Measurements from ENCODE around the gene THTPA.
"Not testable (repeated sequence)": the region's sequence is repeated elsewhere in the genome, so short reads cannot be mapped to it uniquely, and the experiment has no call there.

THTPA gene

DNA sequence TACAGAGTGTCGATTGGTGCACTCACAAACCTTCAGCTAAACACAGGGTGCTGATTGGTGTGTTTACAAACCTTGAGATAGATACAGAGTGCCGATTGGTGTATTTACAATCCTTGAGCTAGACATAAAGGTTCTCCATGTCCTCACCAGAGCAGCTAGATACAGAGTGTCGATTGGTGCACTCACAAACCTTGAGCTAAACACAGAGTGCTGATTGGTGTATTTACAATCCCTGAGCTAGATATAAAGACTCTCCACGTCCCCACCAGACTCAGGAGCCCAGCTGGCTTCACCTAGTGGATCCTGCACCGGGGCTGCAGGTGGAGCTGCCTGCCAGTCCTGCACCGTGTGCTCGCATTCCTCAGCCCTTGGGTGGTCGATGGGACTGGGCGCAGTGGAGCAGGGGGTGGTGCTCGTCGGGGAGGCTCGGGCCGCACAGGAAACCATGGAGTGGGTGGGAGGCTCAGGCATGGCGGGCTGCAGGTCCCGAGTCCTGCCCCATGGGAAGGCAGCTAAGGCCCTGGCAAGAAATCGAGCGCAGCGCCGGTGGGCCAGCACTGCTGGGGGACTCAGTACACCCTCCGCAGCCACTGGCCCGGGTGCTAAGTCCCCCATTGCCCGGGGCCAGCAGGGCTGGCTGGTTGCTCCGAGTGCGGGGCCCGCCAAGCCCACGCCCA is 28.6 kb downstream of the THTPA start:
- DNase-seq: not testable (repeated sequence)

DNA sequence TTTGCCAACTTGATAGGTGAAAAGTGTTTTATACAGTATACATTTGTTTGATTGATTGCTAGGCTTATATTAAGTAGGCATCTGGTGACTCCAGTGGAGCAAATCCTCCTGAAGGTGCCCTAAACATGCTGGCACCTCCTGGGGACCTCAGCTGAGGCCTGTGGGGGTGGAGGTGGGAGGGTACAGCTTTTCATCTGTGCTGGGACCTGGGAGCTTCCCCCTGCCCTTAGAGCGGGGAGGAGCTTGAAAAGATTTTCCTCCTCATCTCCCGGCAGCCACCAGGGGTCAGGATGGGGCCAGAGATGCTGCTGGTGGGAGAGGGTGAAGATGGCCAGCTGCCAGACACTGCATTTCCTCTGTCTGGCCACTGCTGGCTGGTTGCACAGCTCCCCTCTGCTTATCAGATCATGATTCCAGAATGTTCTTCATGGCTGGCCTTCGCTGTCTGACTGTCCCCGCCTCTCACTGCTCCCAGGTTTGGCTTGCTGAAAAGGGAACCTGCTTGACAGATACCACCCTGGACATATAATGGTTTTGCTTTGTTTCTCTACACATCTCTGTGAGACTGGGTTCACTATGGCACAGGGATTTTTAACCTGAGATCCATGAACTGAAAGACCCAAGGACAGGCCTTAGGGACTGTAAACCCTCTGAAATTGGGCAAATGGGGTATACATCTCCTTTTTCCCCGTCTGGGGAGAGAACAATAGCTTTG is 33.0 kb downstream of the THTPA start:
- peak; percentile 86 to 89 for DNase-seq

DNA sequence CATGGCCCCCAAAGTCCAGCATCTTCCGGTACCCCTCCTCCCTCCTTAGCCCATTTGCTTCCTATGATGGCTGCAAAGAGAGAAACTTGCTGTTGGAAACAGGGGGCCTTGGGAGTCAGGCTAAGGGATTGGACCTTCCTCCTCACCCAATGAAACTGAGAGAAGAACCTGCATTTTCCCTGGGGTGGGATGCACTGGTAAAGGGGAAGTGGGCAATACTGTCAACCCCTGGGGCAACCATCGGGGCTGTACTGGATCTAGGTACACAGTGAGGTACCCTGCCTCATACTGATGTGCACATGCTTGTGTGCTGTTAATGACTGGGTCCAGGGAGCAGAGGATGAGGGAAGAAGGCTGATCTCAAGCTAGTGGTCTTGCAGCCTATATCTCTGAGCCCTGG is 33.5 kb downstream of the THTPA start:
- no peak for DNase-seq

DNA sequence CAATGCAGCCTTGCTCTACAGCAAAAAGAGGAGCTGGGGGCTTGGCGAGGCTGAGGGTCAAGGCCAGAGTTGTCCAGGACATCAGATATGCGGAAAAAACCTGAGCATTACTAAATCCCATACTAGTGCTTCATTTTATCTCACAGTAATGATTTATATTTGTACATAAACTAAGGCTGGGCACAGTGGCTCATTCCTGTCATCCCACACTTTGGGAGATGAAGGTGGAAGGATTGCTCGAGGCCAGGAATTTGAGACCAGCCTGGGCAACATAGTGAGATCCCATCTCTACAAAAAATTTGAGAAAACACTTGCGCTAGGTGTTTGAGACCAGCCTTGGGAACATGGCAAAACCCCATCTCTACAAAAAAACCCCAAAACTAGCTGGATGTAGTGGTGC is 34.1 kb downstream of the THTPA start:
- DNase-seq: no peak

DNA sequence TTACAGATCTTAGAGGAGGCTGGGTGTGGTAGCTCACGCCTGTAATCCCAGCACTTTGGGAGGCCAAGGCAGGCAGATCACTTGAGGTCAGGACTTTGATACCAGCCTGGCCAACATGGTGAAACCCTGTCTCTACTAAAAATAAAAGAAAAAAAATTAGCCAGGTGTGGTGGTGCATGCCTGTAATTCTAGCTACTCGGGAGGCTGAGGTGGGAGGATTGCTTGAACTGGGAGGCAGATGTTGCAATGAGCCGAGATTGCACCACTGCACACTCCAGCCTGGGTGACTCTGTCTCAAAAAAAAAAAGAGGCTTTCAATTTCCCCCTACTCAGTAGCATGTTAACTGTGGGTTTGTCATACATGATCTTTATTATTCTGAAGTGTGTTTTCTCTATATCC is 38.1 kb downstream of the THTPA start:
- DNase-seq: not testable (repeated sequence)

DNA sequence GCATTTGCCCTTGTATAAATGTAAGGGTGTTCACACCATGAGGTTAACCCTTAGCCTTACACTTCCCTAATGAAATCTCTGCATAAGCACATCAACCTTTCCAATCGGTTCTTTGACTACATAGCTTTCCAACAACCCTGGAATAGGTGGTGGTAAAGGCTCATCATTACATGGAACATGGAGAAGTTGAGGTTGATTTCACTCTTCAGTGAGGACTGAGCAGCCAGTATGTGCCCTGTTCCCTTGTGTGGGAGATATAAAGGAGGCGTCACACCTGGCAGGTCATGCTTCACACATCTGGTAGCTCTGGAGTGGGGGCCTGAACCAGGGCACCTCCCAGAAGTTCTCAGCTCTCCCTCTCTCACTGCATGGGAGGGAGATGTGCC is 44.2 kb downstream of the THTPA start:
- no peak for DNase-seq

DNA sequence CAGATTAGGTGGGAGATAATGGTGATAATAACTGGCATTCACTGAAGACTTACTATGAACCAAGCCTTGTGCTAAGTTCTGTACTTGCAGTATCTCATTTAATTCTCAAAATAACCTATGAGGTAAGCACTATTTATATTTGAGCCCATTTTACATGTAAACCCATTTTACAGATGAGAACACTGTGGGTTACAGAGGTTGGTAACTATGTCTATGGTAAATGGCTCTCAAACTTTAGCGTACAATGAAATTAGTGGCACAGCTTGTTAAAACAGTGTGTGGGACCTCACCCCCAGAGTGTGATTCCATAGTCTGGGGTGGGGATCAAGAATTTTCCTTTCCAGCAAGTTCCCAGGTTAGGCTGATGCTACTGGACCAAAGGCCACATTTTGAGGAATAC is 44.7 kb downstream of the THTPA start:
- no peak for DNase-seq

DNA sequence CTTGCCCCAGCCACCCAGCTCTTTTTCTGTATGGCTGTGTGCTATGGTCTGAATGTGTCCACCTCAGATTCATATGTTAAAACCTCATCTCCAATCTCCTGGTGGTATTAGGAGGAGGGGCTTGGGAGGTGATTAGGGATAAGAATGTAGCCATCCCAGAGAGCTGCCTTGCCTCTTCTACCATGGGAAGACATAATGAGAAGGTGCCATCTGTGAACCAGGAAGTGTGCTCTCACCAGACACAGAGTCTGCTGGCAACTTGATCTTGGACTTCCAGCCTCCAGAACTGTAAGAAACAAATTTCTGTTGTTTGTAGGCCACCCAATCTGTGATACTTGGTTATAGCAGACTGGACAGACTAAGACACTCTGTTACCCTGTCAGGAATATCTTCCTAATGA is 45.4 kb downstream of the THTPA start:
- DNase-seq: no peak

DNA sequence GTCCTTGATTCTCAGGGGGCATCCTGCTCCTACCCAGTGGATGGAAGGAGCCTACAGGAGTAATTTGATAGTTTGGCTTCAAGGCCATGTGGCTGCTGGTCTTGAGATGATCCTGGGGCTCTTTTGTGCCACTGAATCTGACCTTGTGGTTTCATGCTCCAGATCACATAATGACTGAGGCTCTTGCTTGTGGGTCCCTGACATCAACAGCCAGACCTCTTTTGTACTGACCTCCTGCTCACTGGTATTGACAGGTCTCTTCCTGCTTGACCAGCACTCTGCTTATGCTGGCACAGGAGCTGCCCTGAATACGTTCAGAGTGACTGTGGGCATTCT is 45.7 kb downstream of the THTPA start:
- no peak for DNase-seq

DNA sequence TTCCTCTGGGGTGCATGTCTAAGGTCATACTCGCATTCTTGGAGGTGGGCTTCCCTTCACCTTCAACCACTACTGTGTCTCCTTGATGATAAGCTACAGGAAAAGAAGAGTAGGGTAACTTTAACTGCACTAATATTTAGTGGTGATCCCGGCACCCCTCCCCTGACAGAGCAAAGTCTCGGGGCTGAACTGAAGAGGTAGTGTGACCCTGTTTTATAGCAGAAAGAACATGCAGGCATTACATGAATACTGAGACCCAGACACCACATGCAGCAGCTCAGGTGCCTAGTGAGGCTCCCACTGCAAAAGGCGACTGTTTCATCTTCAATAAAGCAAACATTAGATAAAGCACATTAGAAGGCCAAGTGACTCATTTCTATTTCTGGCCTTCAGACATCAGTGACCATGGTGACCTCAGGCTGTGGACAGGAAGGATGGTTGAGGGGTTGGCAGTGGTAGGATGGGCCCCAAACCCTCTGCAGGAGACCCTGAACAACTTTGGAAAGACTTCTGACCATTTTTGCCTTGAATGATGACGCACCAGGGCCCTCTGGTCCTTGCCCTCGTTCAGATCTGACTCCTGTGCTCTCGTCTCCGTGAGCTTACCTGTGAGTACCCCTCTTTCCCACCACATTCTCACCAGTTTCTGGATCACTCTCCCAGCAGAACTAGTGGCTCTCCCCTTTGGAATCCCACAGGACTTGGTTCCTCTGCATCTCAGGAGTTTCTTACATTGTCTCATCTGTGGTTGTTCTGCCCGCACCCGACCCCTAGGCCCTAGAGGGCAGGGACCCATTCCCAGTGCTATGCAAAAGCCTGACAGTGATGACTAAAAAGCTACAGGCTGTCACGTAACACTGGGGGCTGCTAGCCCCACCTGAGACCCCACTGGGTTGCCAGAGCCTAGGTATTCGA is 46.4 kb downstream of the THTPA start:
- no peak for DNase-seq

DNA sequence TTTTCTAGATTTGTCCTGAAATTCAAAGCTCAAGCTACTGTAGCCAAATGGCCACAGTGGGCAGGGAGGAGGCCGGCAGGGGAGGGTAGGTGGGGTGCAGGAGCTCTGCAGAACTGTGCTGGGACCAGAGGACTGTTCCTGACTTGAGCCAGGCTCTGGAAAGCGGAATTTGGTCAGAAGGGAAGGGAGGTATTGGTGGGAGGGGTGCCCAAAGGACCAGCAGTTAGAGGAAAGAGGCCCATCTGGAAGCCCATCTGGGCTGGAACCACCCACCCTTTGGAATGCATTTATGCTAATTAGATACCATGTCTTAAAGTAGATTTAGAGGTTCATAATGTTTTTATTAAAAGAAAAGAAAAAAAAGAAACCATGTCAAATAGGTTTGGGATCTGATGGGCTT is 47.0 kb downstream of the THTPA start:
- no peak for DNase-seq

DNA sequence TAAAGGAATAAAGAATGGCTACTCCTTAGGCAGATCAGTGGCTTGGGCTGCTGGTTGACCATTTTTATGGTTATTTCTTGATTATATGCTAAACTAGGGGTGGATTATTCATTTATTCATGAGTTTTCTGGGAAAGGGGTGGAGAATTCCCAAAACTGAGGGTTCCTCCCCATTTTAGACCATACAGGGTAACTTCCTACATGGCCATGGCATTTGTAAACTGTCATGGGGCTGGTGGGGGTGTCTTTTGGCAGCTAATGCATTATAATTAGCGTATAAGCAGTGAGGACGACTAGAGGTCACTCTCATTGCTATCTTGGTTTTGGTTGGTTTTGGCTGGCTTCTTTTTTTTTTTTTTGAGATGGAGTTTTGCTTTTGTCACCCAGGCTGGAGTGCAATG is 48.1 kb downstream of the THTPA start:
- no peak for DNase-seq

DNA sequence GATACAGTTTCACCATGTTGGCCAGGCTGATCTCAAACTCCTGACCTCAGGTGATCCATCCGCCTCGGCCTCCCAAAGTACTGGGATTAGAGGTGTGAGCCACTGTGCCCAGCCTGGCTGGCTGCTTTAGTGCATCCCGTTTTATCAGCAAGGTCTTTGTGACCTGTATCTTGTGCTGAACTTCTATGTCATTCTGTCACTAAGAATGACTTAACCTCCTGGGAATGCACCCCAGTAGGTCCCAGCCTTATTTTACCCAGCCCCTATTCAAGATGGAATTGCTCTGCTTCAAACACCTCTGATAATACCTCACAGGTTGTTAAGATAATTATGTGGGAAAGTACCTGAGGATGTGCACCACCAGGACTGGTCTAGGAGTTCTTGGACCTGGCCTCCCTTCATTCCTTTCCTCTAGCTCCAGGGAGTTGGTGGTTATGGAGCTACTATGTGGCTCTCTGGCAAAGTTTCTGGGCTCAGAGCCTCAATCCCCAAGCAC is 48.7 kb downstream of the THTPA start:
- no peak for DNase-seq

DNA sequence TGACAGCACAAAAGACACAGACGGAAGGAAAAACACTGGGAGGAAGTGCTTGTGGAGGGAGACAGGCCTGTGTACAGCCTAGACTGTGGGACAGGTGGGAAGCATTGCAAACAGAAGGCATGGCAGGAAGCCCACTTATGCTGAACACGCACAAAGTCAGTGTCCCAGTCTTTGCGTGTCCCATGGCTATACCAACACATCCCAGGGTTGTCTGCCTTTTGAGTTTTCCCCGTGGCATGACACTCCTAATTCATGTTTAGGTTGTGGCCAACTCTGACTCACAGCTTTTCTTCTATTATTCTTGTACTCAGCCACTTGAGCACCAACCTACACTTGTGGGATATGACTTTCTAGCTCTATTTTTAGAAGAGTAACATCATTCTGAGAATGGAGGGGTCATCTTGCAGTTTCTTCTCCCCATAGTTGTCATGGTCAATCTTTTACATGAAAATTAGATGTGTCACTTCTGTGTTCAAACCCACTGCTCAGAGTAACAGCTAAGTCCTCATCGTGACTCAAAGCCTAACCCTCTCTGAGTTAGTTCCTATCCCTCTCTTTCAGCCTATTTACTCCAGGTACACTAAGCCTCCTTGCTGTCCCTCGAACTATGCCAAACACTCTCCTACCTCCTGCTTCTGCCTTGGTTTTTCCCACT is 50.0 kb downstream of the THTPA start:
- DNase-seq: no peak

DNA sequence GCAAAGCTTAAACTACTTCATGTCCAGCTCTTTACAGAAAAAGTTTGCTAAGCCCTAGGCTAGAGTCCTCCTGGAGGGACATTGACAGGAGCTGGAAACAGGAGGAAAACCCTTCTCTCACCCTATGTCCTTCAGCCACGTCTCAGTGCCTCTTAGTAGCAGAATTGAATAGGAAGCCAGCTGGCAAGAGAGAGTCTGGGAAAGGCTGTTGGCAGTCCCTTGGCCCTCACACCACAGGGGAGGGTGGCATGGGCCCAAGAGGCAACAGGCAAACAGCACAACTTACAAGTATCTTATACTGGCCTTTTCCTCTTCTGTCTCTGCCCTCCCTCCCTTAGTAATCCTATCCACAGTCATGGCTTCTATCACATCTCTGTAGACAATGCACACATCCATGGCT is 52.4 kb downstream of the THTPA start:
- no peak for DNase-seq

DNA sequence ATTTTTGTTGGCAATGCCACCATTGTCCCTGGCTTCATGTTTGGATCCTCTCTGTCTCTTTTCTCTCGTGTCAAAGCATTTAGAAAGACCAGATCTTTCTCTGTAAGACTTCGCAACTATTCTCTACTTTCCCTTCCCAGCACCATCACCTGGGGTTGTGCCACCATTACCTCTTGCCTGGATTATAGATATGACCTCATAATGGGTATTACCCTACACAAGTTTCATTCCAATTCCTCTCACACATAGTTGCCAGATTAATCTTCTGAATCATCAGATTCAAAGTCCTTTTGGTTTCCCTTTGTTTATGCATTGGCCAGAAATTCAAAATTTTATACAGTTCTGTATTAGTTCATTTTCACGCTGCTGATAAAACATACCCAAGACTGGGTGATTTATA is 52.9 kb downstream of the THTPA start:
- no peak for DNase-seq

DNA sequence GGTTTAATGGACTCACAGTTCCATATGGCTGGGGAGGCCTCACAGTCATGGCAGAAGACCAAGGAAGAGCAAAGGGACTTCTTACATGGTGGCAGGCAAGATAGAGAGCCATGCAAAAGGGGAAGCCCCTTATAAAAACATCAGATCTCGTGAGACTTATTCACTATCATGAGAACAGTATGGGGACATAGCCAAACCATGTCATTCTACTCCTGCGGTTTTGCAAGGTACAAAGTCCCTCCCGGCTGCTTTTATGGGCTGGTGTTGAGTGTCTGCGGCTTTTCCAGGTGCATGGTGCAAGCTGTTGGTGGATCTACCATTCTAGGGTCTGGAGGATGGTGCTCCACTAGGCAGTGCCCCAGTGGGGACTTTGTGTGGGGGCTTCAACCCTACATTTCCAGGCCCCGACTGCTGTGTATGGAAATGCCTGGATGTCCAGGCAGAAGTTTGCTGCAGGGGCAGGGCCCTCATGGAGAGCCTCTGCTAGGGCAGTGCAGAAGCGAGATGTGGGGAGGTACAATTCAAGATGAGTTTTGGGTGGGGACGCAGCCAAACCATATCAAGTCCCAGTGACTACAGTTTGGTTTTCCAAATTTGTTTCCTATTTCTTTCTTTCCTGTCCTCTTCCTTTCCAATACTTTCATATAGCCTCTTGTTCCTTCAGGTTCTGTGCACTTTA is 53.5 kb downstream of the THTPA start:
- not testable (repeated sequence) for DNase-seq

All from Kasumi-1 (cell line).